HUES6 (cell line): ENCODE results near the gene ITFG1.
"Not testable (repeated sequence)": the region's sequence is repeated elsewhere in the genome, so short reads cannot be mapped to it uniquely, and the experiment has no call there.

Source experiments
- H3K27ac ChIP-seq: 2 replicates; pipeline ENCODE4 v1.7.0; 2013; ENCODE audit warnings: low read depth, mild to moderate bottlenecking, low read length, inconsistent platforms
- H3K27me3 ChIP-seq: 2 replicates; pipeline ENCODE4 v1.6.1; 2013; ENCODE audit warnings: low read length; ENCODE audit not compliant: control insufficient read depth, insufficient read depth
- H3K36me3 ChIP-seq: 2 replicates; pipeline ENCODE4 v1.6.1; 2013; ENCODE audit warnings: low read length; ENCODE audit not compliant: control insufficient read depth, insufficient read depth
- H3K4me1 ChIP-seq: 2 replicates; pipeline ENCODE4 v1.6.1; 2013; ENCODE audit warnings: low read length; ENCODE audit not compliant: control insufficient read depth, insufficient read depth
- H3K4me3 ChIP-seq: 2 replicates; pipeline ENCODE4 v1.5.1; 2013; ENCODE audit warnings: low read depth, low read length
- H3K9ac ChIP-seq: one replicate; pipeline ENCODE4 v1.6.1; 2013; ENCODE audit warnings: mild to moderate bottlenecking, low read length
- H3K9me3 ChIP-seq: 2 replicates; pipeline ENCODE4 v1.6.1; 2013; ENCODE audit warnings: low read depth, low read length; ENCODE audit not compliant: control insufficient read depth, insufficient read depth

ITFG1 gene

DNA sequence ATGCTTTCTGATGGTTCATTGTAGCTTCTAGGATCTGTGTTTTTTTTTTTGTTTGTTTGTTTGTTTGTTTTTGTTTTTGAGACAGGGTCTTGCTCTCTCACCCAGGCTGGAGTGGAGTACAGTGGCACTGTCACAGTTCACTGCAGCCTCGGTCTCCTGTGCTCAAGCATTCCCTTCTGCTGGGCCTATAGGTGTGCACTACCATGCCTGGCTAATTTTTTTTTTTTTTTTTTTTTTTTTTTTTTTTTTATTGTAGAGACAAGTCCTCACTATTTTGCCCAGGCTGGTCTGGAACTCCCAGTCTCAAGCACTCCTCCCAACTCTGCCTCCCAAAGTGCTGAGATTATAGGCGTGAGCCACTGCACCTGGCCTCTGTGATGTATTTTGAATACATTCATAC lies 12.1 kb upstream of the ITFG1 start:
- not testable (repeated sequence) for H3K9me3 ChIP-seq, H3K4me3 ChIP-seq, H3K9ac ChIP-seq, H3K27ac ChIP-seq, H3K4me1 ChIP-seq, H3K36me3 ChIP-seq, H3K27me3 ChIP-seq

GRCh38 chr16:47470810-47471209 lies 9.9 kb upstream of the ITFG1 start:
- H3K4me1 ChIP-seq = peaks cover 4% of the 10 kb centered on the region; the same call in 1 of the 2 replicates
- H3K9ac ChIP-seq = no peak overlapping the region
- no peaks in the 10 kb centered on the region for H3K27me3 ChIP-seq
- no peaks in the 10 kb centered on the region for H3K9me3 ChIP-seq
- no peak overlapping the region for H3K27ac ChIP-seq
- no peaks in the 10 kb centered on the region for H3K36me3 ChIP-seq
- H3K4me3 ChIP-seq = no peak overlapping the region

DNA sequence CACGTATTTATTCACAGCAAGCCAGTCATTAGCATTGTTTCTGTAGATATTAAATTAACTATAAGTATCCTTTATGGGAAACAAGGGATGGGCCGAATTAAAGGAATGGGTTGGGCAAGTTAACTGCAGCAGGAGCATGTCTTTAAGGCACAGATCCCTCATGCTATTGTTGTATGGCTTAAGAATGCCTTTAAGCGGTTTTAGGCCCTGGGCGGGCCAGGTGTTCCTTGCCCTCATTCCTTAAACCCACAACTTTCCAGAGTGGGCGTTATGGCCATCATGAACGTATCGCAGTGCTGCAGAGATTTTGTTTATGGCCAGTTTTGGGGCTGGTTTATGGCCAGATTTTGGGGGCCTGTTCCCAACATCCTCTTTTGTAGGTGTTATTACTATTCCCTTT lies 9.3 kb upstream of the ITFG1 start:
- Histone ChIP-seq H3K27me3 (no peaks in the 10 kb centered on the region), H3K4me3 (no peak overlapping the region), H3K27ac (no peak overlapping the region), H3K4me1 (peaks cover 4% of the 10 kb centered on the region; the same call in 1 of the 2 replicates), H3K9me3 (no peaks in the 10 kb centered on the region), H3K36me3 (no peaks in the 10 kb centered on the region), H3K9ac (no peak overlapping the region)

DNA sequence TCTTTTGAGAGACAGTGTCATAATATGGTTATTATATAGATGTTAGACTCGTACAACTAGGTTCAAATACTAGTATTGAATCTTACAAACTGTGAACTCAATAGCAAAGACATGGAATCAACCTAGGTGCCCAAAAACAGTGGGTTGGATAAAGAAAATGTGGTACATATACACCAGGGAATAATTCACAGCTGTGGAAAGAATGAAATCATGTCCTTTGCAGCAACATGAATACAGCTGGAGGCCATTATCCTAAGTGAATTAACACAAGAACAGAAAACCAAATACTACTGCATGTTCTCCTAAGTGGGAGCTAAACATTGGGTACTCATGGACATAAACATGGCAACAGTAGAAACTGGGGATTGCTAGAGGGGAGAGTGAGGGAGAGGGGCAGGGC lies 8.4 kb upstream of the ITFG1 start:
- H3K9ac ChIP-seq = no peak overlapping the region
- no peak overlapping the region for H3K4me3 ChIP-seq
- no peaks in the 10 kb centered on the region for H3K36me3 ChIP-seq
- no peak overlapping the region for H3K27ac ChIP-seq
- H3K4me1 ChIP-seq = peaks cover 8% of the 10 kb centered on the region
- H3K9me3 ChIP-seq = no peaks in the 10 kb centered on the region
- no peaks in the 10 kb centered on the region for H3K27me3 ChIP-seq

- not testable (repeated sequence) for H3K9me3 ChIP-seq, H3K27ac ChIP-seq, H3K27me3 ChIP-seq, H3K9ac ChIP-seq, H3K36me3 ChIP-seq, H3K4me3 ChIP-seq
- H3K4me1 ChIP-seq = peaks cover 16% of the 10 kb centered on the region
These were observed 7.3 kb upstream of the ITFG1 start for GRCh38 chr16:47468070-47468689.

GRCh38 chr16:47467501-47467900 lies 6.6 kb upstream of the ITFG1 start:
- H3K27me3 ChIP-seq = no peaks in the 10 kb centered on the region
- H3K4me3 ChIP-seq = no peak overlapping the region
- H3K4me1 ChIP-seq = peaks cover 16% of the 10 kb centered on the region
- H3K9me3 ChIP-seq = no peaks in the 10 kb centered on the region
- no peak overlapping the region for H3K27ac ChIP-seq
- H3K9ac ChIP-seq = no peak overlapping the region
- no peaks in the 10 kb centered on the region for H3K36me3 ChIP-seq

DNA sequence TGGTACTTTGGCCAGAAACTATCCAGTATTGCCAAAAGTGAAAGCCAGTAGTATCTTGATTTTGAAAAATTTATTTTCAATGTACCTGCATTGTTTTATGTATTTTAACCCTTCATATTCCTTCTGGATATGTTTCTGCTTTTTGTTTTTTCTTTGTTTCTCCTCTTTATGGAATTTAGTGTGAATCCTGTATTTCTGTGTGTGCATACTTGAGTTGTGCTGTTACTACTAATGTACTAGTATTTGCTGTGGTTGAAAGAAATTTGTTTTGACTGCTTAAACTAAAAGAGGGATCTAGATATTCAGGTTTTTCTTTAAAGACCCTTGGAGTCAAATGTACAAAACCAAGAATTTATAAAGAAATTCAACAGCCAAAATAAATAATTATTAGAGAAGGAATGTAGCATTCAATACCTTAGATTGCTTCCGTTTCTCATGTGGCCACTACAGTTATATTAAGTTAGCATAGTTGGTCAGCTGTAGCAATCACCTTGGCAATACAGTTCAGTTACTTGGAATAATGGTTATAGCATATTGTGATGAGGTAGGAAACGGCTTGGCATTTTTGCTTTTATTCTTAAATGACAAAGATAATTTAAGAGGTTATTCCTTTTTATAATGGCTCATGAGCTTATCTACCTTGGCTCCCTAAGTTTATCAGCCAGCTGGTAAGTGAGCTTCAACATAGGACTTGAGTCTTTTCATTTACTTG lies 5.2 kb upstream of the ITFG1 start:
- no peak overlapping the region for H3K27ac ChIP-seq
- peaks cover 16% of the 10 kb centered on the region for H3K4me1 ChIP-seq
- H3K36me3 ChIP-seq = no peaks in the 10 kb centered on the region
- H3K27me3 ChIP-seq = no peaks in the 10 kb centered on the region
- H3K9ac ChIP-seq = no peak overlapping the region
- H3K4me3 ChIP-seq = no peak overlapping the region
- no peaks in the 10 kb centered on the region for H3K9me3 ChIP-seq

GRCh38 chr16:47463771-47464624 lies 3.1 kb upstream of the ITFG1 start:
- Histone ChIP-seq H3K4me1 (peaks cover 26% of the 10 kb centered on the region), H3K4me3 (no peak overlapping the region), H3K9me3 (no peaks in the 10 kb centered on the region), H3K9ac (no peak overlapping the region), H3K27me3 (no peaks in the 10 kb centered on the region), H3K27ac (no peak overlapping the region), H3K36me3 (no peaks in the 10 kb centered on the region; the same call in 1 of the 2 replicates)

DNA sequence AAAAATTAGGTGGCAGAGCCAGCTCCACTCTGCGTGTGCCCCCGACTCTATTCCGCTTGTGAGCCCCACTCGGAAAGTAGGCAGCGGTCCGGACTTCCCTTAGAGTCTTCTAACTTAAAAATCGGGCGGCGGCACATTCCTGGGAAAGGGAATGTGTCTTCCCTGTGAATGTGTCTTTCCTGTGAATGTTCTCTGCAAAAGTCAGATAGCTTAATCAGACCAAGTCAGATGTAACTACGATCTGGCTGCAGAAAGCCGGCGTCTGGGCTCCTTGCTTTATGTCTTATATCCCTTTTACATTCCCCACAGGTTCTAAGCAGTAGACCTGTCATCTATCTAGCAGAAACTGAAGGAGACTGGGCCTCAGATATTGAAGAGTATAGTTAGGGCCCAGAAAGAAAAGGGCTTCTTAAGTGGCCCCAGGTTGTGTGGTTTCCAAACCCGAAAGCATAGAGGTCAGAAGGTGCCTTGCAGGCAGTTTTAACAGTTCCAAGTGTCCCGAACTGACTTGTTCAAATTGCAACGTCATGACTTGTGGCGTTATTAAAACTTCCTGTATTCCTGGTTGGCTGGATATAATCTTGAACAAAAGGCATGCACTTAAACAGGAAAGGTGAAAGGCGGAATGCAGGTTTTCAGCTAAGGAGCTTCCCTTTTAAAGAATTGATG lies 869 bp upstream of the ITFG1 start:
- H3K36me3 ChIP-seq = peaks cover 8% of the 10 kb centered on the region
- no peaks in the 10 kb centered on the region for H3K9me3 ChIP-seq
- H3K4me3 ChIP-seq = peak overlapping the region; percentile 99
- H3K27ac ChIP-seq = peak overlapping the region; percentile 100
- no peaks in the 10 kb centered on the region for H3K27me3 ChIP-seq
- peak overlapping the region; percentile 99 for H3K9ac ChIP-seq
- H3K4me1 ChIP-seq = peaks cover 23% of the 10 kb centered on the region

GRCh38 chr16:47460359-47460710 lies 528 bp downstream of the ITFG1 start:
- Histone ChIP-seq H3K4me1 (peaks cover 23% of the 10 kb centered on the region), H3K27me3 (no peaks in the 10 kb centered on the region), H3K9me3 (no peaks in the 10 kb centered on the region), H3K27ac (peak overlapping the region; percentile 100; the same call in 1 of the 2 replicates), H3K4me3 (peak overlapping the region; percentile 99), H3K36me3 (peaks cover 8% of the 10 kb centered on the region), H3K9ac (peak overlapping the region; percentile 99)
